Measurements from ENCODE around the gene ARID1B.

ARID1B gene

GRCh38 chr6:157148391-157149323 is 371.5 kb downstream of the ARID1B start:
- peak; percentile 47 to 88 for DNase-seq
- peaks cover 0 to 50% (median 39%) of the 10 kb centered on the region in 4 donors for H3K4me1 ChIP-seq
- no peak for TF ChIP-seq CTCF (IDR thresholded peaks at IDR 0.05)
- H3K36me3 ChIP-seq: peaks cover 0 to 8% (median 8%) of the 10 kb centered on the region in 3 donors
- H3K27me3 ChIP-seq: no peaks in the 10 kb centered on the region
- H3K27ac ChIP-seq: peak overlapping the region; percentile 74 to 77
- peak overlapping the region in 1 of 2 donors; percentile 23 for H3K4me3 ChIP-seq
- no peaks in the 10 kb centered on the region for H3K9me3 ChIP-seq
- intact Hi-C loops (cut with DNase I; ENCODE audit: low total_unique reads): no loop called here

DNA sequence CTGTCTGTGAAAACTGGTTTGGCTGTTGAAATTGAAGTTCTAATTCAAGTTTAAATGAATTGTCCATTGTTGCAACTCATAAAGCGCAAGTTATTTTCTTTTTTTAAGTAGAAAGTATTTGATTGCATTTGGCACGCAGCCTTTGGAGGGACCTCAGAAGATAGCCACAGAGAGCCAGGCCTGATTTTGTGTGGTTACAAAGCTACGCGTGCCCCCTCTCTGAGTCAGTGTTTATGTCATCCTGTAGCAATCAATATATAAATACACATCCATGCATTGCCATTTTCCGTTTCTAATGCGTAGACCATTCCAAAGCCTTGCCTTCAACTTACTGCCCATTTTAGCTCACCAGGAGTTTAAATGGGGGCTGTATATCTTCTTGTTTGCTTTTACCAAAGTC is 372.9 kb downstream of the ARID1B start:
- no peak for TF ChIP-seq CTCF (IDR thresholded peaks at IDR 0.05)
- Histone ChIP-seq H3K9me3 (no peaks in the 10 kb centered on the region), H3K36me3 (peaks cover 0 to 19% (median 8%) of the 10 kb centered on the region in 3 donors), H3K4me1 (peaks cover 0 to 36% (median 24%) of the 10 kb centered on the region in 4 donors), H3K4me3 (no peak overlapping the region), H3K27ac (peak overlapping the region in 1 of 2 donors; percentile 74), H3K27me3 (no peaks in the 10 kb centered on the region)
- DNase-seq: no peak
- intact Hi-C loops (cut with DNase I; ENCODE audit: low total_unique reads): no loop called here

GRCh38 chr6:157151029-157151428 is 373.9 kb downstream of the ARID1B start:
- H3K4me3 ChIP-seq: no peak overlapping the region
- intact Hi-C loops (cut with DNase I; ENCODE audit: low total_unique reads): no loop called here
- TF ChIP-seq CTCF (IDR thresholded peaks at IDR 0.05): no peak
- H3K9me3 ChIP-seq: no peaks in the 10 kb centered on the region
- no peaks in the 10 kb centered on the region for H3K27me3 ChIP-seq
- H3K4me1 ChIP-seq: peaks cover 0 to 27% (median 17%) of the 10 kb centered on the region in 4 donors
- H3K27ac ChIP-seq: no peak overlapping the region
- H3K36me3 ChIP-seq: peaks cover 0 to 19% (median 8%) of the 10 kb centered on the region in 3 donors
- no peak for DNase-seq

- DNase-seq: no peak
- Histone ChIP-seq H3K36me3 (peaks cover 0 to 25% (median 14%) of the 10 kb centered on the region in 3 donors), H3K9me3 (no peaks in the 10 kb centered on the region), H3K4me1 (peaks cover 0 to 21% (median 15%) of the 10 kb centered on the region in 4 donors), H3K27me3 (no peaks in the 10 kb centered on the region), H3K4me3 (no peak overlapping the region), H3K27ac (no peak overlapping the region)
- intact Hi-C loops (cut with DNase I; ENCODE audit: low total_unique reads): no loop called here
- TF ChIP-seq CTCF (IDR thresholded peaks at IDR 0.05): no peak
Measured at GRCh38 chr6:157151989-157152388, 374.8 kb downstream of the ARID1B start.

DNA sequence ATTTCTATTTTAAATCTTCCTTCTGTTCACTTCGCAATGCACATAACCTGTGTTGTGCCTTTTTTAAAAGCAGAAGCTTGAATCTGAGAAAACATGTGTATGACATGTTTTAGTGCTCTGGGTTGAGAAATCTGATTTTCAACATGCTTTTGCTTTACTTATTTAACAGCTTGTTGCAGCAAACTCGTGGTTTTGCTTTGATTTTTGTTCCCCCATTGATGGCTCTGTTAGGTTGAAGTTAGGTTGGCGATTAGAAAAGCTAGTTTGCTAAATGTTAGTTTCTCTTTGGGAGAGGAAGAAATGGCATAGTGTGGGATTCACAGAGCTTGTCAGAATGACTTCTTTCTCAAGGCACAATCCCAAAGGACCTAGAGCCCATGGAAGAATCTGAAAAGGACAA is 375.4 kb downstream of the ARID1B start:
- peaks cover 0 to 31% (median 18%) of the 10 kb centered on the region in 3 donors for H3K36me3 ChIP-seq
- no peak for TF ChIP-seq CTCF (IDR thresholded peaks at IDR 0.05)
- H3K4me1 ChIP-seq: peaks cover 0 to 21% (median 15%) of the 10 kb centered on the region in 4 donors
- no peak overlapping the region for H3K27ac ChIP-seq
- no peaks in the 10 kb centered on the region for H3K9me3 ChIP-seq
- no peak overlapping the region for H3K4me3 ChIP-seq
- intact Hi-C loops (cut with DNase I; ENCODE audit: low total_unique reads): no loop called here
- no peak for DNase-seq
- H3K27me3 ChIP-seq: no peaks in the 10 kb centered on the region
